Fibroblast of mammary gland (primary cell): ENCODE data around the gene IFT80.

Source experiments
- DNase-seq: peaks from one replicate; pipeline ENCODE4 v3.0.0-alpha.2; 2010; ENCODE audit warnings: low read depth
- H3K4me3 ChIP-seq: 2 replicates; pipeline ENCODE4 v1.5.1; 2011; ENCODE audit warnings: low read depth, mild to moderate bottlenecking, low read length, moderate library complexity; ENCODE audit not compliant: control insufficient read depth
- TF ChIP-seq, protein P1 (sequence below): conservative IDR thresholded peaks from 2 replicates; pipeline ENCODE4 v1.5.1; 2011; ENCODE audit warnings: low read depth, low read length, inconsistent platforms; ENCODE audit not compliant: control insufficient read depth, insufficient read depth

IFT80 gene

GRCh38 chr3:160378331-160379109, 20.5 kb downstream of the IFT80 start:
- peak; percentile 77 for DNase-seq

DNA sequence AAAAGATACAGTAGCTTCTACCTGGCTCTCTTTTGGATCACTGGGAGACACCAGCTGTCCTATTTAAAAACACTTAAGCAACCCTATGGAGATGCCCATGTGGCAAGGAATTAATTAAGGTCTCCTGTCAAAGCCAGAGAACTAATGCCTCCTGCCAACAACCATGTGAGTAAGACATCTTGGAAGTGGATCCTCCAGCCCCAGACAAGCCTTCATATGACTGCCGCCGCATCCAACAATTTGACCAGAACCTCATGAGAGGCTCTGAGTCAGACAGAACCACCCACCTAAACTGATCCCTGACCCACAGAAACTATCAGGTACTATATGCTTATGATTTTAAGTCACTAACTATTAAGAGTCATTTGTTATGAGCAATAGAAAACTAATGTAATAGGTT, 22.3 kb downstream of the IFT80 start:
- peak; percentile 97 for DNase-seq
- H3K4me3 ChIP-seq, result no peak overlapping the region
- TF ChIP-seq, protein P1, sequence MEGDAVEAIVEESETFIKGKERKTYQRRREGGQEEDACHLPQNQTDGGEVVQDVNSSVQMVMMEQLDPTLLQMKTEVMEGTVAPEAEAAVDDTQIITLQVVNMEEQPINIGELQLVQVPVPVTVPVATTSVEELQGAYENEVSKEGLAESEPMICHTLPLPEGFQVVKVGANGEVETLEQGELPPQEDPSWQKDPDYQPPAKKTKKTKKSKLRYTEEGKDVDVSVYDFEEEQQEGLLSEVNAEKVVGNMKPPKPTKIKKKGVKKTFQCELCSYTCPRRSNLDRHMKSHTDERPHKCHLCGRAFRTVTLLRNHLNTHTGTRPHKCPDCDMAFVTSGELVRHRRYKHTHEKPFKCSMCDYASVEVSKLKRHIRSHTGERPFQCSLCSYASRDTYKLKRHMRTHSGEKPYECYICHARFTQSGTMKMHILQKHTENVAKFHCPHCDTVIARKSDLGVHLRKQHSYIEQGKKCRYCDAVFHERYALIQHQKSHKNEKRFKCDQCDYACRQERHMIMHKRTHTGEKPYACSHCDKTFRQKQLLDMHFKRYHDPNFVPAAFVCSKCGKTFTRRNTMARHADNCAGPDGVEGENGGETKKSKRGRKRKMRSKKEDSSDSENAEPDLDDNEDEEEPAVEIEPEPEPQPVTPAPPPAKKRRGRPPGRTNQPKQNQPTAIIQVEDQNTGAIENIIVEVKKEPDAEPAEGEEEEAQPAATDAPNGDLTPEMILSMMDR, result no peak

More at GRCh38 chr3:160378331-160379109, 20.5 kb downstream of the IFT80 start:
- TF ChIP-seq, protein P1, result no peak
- H3K4me3 ChIP-seq, result no peak overlapping the region

DNA sequence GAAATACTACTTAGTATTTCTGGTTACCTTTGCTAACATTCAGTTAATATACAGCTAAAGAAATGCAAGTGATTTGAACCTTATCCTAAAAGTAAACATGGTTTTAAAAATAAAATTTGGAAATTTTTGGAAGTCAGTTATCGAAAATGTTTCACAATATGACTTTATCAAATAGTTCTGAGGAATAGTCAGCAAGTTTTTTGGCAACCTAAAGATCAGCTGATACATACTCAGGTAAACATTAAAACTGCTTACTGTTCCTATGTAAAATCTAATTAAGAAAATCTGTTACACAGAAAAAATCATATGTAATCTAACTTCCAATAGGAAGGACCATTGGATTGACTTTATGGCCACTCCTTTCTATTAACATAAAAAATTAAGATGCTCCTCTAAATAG, 24.1 kb downstream of the IFT80 start:
- H3K4me3 ChIP-seq, result no peak overlapping the region

GRCh38 chr3:160374472-160374871, 24.6 kb downstream of the IFT80 start:
- no peak for DNase-seq
- TF ChIP-seq, protein P1, result no peak

More for the DNA sequence above, 24.1 kb downstream of the IFT80 start:
- no peak for DNase-seq
- TF ChIP-seq, protein P1, result no peak

GRCh38 chr3:160373655-160374054, 25.4 kb downstream of the IFT80 start:
- DNase-seq, result no peak
- H3K4me3 ChIP-seq, result no peak overlapping the region
- TF ChIP-seq, protein P1, result no peak

More at GRCh38 chr3:160374472-160374871, 24.6 kb downstream of the IFT80 start:
- H3K4me3 ChIP-seq, result no peak overlapping the region

GRCh38 chr3:160372780-160373179, 26.2 kb downstream of the IFT80 start:
- peak; percentile 78 for DNase-seq
- no peak overlapping the region for H3K4me3 ChIP-seq
- TF ChIP-seq, protein P1, result no peak
